GM12873 (cell line): Measurements from ENCODE around the gene DPH1.

ENCODE experiments used
- TF ChIP-seq, protein P1 (sequence below): IDR thresholded peaks from 2 replicates; pipeline ENCODE4 v1.5.1; 2012; ENCODE audit warnings: low read depth, mild to moderate bottlenecking, moderate library complexity, low read length, control low read depth; ENCODE audit not compliant: insufficient read depth; ENCODE audit errors: missing control alignments

The DPH1 gene

GRCh38 chr17:2076087-2076984 is 46.4 kb downstream of the DPH1 start:
- TF ChIP-seq, protein P1, sequence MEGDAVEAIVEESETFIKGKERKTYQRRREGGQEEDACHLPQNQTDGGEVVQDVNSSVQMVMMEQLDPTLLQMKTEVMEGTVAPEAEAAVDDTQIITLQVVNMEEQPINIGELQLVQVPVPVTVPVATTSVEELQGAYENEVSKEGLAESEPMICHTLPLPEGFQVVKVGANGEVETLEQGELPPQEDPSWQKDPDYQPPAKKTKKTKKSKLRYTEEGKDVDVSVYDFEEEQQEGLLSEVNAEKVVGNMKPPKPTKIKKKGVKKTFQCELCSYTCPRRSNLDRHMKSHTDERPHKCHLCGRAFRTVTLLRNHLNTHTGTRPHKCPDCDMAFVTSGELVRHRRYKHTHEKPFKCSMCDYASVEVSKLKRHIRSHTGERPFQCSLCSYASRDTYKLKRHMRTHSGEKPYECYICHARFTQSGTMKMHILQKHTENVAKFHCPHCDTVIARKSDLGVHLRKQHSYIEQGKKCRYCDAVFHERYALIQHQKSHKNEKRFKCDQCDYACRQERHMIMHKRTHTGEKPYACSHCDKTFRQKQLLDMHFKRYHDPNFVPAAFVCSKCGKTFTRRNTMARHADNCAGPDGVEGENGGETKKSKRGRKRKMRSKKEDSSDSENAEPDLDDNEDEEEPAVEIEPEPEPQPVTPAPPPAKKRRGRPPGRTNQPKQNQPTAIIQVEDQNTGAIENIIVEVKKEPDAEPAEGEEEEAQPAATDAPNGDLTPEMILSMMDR, result no peak

GRCh38 chr17:2077040-2077439 is 47.1 kb downstream of the DPH1 start:
- TF ChIP-seq, protein P1, result no peak

GRCh38 chr17:2081564-2081963 is 51.6 kb downstream of the DPH1 start:
- TF ChIP-seq, protein P1, result no peak

- TF ChIP-seq, protein P1, result no peak
Observed at GRCh38 chr17:2082003-2082781, 52.2 kb downstream of the DPH1 start.

- TF ChIP-seq, protein P1, result no peak
Observed at GRCh38 chr17:2083613-2084035, 53.7 kb downstream of the DPH1 start.

DNA sequence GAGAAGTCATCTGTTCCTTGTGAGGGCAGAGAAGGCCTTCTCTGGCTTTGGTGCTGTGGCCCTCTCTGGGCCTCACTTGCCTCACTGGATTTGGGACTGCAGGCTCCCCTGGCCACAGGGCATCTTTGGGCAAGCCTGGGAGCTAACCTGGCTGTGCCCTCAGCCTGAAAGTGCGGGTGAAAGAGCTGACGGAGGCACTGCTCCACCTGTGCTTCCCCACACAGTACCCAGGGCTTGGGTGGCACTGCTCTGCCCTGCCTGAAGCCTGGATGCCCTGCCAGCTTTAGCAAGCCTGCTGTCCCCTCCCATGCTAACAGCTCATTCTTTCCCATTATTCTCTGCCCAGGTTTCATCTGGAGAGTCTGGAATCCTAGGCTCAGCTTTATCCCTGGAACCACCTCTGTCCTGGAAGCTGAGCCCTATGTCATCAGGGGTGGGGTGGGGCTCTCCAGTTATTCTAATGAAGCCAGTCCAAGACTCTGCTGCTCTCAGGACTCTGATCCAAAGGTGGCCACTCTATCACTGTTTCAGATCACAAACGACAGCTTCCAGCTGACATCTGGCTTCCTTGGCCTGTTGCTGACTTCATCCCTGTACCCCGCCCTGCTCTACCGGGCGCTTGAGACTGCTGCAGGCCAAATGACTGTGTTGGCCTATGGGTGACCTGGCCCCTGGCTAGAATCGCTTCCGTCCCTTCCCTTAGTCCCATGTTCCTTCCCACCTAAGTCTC is 54.2 kb downstream of the DPH1 start:
- TF ChIP-seq, protein P1, result no peak
